A549 (cell line): ENCODE data around the gene COL8A1.

ENCODE experiments used
- CHD2 ChIP-seq: fragments of 150-350 bp; IDR thresholded peaks from 2 replicates; pipeline ENCODE4 v1.6.1; 2014; ENCODE audit warnings: low read length; ENCODE audit not compliant: partially characterized antibody
- ESRRA ChIP-seq: fragments of 150-350 bp; IDR thresholded peaks from 2 replicates; pipeline ENCODE4 v1.6.1; 2014; ENCODE audit warnings: mild to moderate bottlenecking, low read length, borderline replicate concordance
- HOXB5 ChIP-seq: fragments of 250-450 bp; sonication (Bioruptor Pico); IDR thresholded peaks from 2 replicates; pipeline ENCODE4 v1.5.0; 2020; ENCODE audit warnings: mild to moderate bottlenecking, moderate library complexity
- JUNB ChIP-seq: fragments of >200 bp; sonication (Bioruptor Twin); formaldehyde crosslinking; IDR thresholded peaks from 2 replicates; pipeline ENCODE4 v1.6.1; 2016
- POLR2A ChIP-seq: IDR thresholded peaks from 2 replicates; pipeline ENCODE4 v1.6.1; 2012; ENCODE audit warnings: mild to moderate bottlenecking, low read length
- RCOR1 ChIP-seq: fragments of 150-350 bp; IDR thresholded peaks from 2 replicates; pipeline ENCODE4 v1.6.1; 2014; ENCODE audit warnings: antibody characterized with exemption, low read length, low read depth
- TF ChIP-seq, protein P1 (sequence below): fragments of >200 bp; sonication (Bioruptor Twin); formaldehyde crosslinking; IDR thresholded peaks from 3 replicates; pipeline ENCODE4 v1.5.1; 2016
- TF ChIP-seq, protein P2 (sequence below): IDR thresholded peaks from 2 replicates; pipeline ENCODE4 v1.6.1; 2012
- TF ChIP-seq, protein P3 (sequence below): fragments of 200-600 bp; sonication (generic); IDR thresholded peaks from 2 replicates; pipeline ENCODE4 v1.6.1; 2016; ENCODE audit warnings: antibody characterized with exemption, mild to moderate bottlenecking, moderate library complexity
- TF ChIP-seq, protein P4 (sequence below): fragments of >200 bp; sonication (Bioruptor Twin); formaldehyde crosslinking; IDR thresholded peaks from 3 replicates; pipeline ENCODE4 v1.6.1; 2016

DNA sequence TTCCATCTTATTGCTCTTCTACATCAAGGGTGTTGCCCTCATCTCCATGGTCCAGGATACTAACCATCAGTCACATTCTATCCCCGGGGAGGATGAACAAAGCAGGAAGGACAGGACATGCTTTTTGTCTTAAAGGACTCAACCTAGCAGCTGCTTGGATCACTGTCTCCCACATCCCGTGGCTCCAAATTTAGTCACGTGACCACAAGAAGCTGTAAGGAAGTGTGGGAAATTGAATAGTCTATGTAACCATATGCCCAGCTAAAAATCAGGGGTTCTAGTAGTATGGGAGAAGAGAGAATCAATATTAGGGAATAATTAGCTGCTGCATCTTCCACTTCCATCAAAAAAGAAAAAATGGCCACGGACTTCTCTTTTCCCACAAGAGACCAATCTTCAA lies 161.0 kb downstream of the COL8A1 start:
- TF ChIP-seq, protein P1, sequence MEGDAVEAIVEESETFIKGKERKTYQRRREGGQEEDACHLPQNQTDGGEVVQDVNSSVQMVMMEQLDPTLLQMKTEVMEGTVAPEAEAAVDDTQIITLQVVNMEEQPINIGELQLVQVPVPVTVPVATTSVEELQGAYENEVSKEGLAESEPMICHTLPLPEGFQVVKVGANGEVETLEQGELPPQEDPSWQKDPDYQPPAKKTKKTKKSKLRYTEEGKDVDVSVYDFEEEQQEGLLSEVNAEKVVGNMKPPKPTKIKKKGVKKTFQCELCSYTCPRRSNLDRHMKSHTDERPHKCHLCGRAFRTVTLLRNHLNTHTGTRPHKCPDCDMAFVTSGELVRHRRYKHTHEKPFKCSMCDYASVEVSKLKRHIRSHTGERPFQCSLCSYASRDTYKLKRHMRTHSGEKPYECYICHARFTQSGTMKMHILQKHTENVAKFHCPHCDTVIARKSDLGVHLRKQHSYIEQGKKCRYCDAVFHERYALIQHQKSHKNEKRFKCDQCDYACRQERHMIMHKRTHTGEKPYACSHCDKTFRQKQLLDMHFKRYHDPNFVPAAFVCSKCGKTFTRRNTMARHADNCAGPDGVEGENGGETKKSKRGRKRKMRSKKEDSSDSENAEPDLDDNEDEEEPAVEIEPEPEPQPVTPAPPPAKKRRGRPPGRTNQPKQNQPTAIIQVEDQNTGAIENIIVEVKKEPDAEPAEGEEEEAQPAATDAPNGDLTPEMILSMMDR, result no peak
- TF ChIP-seq CHD2 (no peak), JUNB (no peak), POLR2A (no peak), ESRRA (no peak), HOXB5 (no peak), RCOR1 (no peak)
- TF ChIP-seq, protein P2, sequence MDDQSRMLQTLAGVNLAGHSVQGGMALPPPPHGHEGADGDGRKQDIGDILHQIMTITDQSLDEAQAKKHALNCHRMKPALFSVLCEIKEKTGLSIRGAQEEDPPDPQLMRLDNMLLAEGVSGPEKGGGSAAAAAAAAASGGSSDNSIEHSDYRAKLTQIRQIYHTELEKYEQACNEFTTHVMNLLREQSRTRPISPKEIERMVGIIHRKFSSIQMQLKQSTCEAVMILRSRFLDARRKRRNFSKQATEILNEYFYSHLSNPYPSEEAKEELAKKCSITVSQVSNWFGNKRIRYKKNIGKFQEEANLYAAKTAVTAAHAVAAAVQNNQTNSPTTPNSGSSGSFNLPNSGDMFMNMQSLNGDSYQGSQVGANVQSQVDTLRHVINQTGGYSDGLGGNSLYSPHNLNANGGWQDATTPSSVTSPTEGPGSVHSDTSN, result no peak
- TF ChIP-seq, protein P3, sequence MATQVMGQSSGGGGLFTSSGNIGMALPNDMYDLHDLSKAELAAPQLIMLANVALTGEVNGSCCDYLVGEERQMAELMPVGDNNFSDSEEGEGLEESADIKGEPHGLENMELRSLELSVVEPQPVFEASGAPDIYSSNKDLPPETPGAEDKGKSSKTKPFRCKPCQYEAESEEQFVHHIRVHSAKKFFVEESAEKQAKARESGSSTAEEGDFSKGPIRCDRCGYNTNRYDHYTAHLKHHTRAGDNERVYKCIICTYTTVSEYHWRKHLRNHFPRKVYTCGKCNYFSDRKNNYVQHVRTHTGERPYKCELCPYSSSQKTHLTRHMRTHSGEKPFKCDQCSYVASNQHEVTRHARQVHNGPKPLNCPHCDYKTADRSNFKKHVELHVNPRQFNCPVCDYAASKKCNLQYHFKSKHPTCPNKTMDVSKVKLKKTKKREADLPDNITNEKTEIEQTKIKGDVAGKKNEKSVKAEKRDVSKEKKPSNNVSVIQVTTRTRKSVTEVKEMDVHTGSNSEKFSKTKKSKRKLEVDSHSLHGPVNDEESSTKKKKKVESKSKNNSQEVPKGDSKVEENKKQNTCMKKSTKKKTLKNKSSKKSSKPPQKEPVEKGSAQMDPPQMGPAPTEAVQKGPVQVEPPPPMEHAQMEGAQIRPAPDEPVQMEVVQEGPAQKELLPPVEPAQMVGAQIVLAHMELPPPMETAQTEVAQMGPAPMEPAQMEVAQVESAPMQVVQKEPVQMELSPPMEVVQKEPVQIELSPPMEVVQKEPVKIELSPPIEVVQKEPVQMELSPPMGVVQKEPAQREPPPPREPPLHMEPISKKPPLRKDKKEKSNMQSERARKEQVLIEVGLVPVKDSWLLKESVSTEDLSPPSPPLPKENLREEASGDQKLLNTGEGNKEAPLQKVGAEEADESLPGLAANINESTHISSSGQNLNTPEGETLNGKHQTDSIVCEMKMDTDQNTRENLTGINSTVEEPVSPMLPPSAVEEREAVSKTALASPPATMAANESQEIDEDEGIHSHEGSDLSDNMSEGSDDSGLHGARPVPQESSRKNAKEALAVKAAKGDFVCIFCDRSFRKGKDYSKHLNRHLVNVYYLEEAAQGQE, result no peak
- TF ChIP-seq, protein P4, sequence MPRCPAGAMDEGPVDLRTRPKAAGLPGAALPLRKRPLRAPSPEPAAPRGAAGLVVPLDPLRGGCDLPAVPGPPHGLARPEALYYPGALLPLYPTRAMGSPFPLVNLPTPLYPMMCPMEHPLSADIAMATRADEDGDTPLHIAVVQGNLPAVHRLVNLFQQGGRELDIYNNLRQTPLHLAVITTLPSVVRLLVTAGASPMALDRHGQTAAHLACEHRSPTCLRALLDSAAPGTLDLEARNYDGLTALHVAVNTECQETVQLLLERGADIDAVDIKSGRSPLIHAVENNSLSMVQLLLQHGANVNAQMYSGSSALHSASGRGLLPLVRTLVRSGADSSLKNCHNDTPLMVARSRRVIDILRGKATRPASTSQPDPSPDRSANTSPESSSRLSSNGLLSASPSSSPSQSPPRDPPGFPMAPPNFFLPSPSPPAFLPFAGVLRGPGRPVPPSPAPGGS, result no peak
